ENCODE results near the gene APLF.
"Not testable (repeated sequence)": the region's sequence is repeated elsewhere in the genome, so short reads cannot be mapped to it uniquely, and the experiment has no call there.

Gene APLF

DNA sequence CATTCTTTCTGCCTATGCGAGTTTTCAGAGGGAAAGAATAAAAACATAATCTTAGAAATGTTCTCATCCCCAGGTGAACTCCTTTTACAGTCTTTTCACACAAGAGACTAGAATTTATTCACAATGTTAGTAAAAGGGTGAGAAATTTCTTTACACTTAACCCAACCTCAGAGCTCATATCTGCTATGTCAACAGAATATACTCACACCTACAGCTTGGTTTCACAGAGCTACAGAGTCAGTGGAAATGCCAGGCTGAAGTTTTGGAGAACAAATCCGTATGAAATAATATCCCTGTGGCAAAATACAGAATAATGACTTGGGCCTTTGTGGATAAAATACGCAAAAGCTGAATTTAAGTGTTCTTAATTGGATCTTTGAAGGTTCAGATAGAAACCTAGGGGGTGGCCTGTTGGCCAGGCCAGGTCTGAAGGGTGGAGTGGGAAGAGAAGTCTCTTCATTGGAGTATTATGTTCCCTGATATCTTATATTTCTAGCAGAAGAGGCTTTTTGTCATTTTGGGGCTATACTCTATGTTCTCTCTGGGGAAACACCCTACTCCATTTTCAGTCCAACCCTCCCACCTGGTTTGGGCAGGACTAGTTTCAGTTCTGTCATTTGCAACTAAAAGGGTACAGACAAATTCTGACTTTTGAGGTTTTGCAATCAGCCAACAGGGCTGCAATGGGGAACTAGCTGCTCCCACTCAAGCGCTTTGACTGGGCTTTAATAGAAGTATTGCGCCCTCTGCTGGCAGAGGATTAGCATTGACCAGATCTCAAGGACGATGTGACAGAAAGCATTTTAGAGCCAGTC is 26.0 kb upstream of the APLF start:
- peak; percentile 53 for DNase-seq

DNA sequence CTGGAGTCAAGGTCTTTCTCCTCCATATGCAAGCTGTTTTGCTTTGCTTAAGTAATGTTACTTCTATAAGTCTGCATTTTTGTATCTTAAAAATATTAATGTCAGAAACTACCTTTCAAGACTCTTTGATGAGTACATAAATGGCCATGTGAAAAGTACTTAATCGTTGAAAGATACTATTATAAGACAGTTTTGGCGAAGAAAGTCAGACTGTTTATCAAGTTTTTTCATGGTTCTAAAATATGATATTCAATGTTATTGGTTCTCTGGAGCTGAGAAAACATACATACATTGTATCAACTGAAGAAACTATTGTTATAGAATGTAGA is 25.4 kb upstream of the APLF start:
- DNase-seq: no peak

DNA sequence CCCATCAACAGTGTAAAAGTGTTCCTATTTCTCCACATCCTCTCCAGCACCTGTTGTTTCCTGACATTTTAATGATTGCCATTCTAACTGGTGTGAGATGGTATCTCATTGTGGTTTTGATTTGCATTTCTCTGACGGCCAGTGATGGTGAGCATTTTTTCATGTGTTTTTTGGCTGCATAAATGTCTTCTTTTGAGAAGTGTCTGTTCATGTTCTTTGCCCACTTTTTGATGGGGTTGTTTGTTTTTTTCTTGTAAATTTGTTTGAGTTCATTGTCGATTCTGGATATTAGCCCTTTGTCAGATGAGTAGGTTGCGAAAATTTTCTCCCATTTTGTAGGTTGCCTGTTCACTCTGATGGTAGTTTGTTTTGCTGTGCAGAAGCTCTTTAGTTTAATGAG is 21.0 kb upstream of the APLF start:
- DNase-seq: not testable (repeated sequence)

DNA sequence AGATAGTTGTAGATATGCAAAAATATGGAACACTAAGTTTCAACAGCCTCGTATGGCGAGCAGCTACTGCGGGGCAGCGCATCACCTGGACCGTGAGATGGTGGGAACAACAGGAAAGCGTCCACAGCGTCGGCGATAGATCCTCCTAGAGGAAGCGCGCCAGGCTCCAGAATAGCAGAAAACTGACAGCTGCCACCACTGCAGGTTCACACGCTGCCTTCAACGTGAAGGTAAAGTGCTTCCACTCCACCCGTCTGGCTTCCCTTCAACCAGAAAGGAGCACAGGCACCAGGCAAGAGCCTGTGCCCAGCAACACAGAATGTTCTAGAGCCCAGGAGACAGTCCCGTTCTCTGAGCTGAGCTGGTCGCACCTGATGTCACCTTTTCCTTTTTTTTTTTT is 20.3 kb upstream of the APLF start:
- DNase-seq: no peak

DNA sequence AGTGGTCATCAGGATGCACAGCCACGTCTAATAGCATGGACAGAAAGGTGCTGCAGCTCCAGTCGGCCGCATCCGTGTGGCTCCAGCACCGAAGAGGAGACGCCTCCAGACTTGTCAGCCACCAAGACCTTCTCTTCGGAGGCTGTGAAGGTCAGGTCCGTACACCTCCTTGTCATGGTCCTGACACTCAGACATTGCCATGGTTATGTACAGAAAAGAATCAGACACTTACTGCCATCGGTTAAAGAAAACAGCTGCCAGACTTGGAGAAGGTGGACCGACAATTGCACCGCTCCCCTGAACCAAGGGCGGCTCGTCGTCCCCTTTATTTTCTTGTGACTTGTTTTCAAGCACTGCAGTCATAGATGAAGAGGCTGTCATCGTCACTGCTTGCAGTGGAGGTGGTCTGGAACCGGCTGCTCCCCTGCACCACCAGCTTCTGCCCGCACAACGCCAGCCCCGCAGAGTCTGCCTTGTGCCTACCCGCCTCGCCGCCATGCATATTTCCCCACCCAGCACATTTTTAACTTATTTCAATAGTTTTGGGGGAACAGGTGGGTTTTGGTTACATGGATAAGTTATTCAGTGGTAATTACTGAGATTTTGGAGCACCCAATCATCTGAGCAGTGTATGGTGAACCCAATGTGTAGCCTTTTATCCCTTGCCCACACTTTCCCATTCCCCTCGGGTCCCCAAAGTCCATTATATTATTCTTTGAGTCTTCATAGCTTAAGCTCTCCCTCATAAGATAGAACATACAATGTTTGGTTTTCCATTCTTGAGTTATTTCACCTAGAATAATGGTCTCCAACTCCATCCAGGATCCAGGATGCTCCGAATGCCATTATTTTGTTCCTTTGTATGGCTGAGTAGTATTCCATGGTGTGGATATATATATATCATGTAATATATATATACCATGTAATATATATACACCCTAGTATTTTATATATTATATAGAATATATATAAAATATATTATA is 18.4 kb upstream of the APLF start:
- no peak for DNase-seq

DNA sequence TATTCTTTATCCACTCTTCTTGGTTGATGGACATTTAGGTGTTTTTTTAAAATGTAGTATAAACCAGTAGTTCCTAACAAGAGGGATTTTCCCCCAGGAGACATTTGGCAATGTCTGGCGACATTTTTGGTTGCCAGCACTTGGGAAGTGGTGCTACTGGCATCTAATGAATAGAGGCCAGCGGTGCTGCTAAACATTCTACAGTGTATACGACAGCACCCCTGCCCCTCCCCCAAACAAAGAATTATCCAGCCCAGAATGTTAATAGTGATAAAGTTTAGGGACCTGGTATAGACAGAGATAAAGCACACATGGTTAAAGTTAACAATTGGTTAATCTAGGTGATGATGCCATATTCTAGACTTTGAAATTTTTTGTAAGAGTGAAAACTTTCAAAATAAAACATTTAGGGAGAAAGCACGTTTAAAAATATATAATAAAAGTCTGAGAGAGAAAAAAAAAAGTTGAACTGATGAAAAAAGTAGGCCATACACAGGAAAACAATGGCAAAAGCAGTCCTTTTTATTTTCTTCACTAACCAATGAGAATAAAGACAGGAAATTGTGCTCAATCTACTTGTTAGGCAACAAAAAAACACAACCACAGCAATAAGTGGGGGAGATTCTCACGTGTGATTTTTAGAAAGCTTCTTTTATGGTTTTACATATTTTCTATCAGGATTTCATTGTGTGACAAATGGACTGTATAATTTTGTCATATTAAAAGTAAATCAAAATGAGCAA is 15.1 kb upstream of the APLF start:
- DNase-seq: no peak

DNA sequence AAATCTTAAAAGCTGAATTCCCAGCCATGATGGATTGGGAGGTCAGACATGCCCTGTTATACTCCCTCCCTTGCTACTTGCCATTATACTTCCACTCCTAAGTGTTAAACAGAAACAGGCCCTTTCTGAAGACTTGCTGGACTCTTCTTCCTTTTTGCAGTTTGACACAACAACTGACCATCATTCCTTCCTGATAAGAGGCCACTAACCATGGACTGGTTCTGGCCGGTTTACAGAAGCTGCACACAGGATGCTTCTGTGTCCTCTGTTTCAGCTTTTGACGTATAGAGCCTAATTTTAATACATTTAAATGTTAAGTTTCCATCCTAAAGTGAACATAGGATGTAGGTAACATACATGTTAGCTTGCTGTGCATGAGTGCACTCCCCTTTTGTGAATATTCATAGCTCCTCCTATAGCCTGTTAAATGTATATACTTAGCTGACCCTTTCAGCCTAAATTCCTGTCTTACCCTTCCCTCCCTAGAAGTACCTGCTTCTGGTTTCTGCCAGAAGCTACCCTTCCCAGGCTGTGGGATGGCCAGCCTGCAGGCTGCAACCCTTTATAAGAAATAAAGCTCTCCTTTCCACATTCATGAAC is 13.5 kb upstream of the APLF start:
- DNase-seq: no peak

DNA sequence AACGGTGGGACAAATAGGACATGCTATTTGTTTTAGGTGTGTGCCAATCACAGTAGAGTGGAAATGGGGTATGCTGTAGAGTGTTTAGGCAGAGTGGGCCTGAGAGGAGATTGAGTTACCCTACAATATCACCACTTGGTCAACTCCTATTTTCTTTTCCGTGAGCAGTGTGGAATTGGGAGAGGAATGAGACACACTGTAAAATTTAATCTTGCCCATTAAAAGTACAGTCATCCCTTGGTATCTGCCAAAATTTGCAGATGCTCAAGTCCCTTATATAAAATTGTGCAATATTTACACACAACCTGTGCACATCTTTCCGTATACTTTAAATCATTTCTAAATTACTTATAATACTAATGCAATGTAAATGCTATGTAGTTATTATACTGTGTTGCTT is 12.7 kb upstream of the APLF start:
- no peak for DNase-seq

DNA sequence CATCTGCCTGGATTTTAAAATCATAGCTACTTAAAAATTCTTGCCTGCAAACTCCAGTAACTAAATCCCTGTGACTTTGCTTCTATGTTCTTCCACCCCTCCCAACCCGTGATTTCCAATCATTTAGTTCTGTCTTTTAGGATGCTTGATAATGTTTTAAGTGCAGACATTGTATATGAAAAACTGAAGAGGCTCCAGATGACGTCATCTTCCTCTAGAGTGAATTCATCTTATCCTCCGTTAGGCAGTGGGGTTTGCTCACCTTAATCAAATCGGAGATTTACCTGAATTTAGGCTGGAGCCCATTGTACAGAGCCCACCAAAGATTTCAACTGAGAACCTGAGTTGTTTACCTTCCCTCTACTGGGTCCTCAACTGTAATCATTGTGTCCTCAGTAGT is 11.2 kb upstream of the APLF start:
- no peak for DNase-seq

DNA sequence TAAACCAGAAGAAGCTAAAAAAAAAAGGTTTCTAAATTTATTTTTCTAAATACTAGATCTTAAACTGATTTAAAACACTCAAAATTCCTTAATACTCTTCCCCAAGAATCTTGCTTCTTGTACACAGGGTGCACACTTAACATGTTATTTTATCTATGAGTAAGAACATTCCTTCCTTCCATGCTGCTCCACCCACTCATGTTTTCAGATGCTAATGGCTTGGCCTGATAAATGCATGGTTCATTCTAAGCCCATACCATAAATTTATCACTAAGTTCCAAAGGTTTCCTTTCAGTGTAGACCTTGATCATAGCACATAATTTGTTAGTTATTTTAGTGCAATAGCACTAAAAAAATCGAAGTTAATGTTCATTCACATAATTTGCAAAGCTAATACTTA is 8.4 kb upstream of the APLF start:
- DNase-seq: no peak

DNA sequence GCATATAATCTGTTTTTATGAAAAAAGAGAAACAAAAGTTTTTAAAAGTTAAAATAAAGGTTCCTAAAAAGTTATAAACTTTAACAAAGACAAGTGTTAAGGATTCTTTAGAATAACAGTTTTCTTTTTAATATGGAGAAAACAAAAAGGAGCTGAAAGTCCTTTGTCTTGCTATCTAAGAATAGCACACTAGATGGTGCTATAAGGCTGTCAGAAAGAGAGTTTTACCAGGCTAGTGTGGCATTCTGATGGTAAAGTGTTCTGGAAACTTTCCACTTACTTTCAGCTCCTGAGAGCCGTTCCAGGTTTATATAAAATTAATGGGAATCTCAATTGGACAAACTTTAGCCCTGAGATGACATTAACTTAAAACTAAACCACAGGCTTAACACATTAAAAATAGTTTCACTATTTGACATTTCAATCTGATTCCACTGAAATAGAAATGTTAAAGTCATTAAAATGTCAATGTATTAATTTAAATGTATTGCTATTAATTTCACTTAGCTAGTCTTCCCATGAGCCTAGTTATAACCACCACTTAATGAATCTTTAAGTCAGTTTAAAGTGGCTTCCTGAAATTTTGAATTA is 4.0 kb upstream of the APLF start:
- DNase-seq: no peak

DNA sequence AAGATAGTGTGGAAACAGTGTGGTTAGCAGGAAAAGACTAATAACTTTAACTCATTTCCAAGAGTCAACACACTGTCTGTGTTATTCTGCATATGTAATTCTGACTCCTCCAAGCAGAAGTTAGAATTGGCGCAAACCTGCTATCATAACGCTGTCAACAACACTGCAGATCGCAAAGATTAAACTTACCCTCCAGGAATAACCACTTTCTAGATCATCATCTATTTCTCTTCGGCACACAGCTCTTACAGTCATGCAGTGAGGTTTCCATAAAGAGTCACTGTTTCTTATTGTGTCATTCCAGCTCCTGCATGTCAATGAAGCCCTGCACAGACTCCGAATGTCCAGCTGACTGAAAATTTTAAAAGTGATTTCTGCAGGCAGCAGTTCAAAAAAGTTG is 2.7 kb upstream of the APLF start:
- no peak for DNase-seq

DNA sequence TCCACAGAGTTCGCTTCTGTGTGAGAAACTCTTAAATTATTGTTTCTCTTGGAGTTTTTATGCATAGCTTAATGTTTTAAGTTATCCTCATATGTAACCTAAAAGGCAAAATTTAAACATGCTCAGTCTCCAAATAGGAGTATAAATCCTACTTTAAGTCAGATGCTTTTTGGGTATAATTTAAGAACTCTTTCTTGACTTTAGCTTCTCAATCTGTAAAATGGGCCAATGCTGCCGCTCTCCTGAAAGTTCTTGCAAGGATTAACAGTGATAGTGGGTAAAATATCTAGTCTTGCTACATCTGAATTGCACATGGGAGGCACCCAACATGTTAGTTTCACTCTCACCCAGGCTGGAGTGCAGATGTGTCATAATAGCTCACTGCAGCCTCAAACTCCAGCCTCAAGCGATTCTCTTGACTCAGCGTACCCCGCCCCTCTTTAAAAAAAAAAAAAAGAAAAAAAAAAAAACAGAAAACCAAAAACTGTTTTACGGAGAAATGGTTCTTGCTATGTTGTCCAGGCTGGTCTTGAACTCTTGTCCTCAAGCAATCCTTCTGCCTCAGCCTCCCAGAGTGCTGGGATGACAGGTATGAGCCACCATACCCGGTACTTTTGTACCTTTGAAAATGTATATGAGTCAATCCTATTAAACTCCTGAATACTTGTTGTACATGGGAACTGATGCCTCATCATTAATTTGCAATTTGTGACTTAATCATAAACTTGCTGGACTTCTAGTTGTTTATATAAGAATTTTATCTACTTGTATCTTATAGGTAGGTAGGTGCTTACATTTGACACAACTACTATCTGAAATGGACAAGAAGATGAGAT is 2.1 kb upstream of the APLF start:
- DNase-seq: no peak

DNA sequence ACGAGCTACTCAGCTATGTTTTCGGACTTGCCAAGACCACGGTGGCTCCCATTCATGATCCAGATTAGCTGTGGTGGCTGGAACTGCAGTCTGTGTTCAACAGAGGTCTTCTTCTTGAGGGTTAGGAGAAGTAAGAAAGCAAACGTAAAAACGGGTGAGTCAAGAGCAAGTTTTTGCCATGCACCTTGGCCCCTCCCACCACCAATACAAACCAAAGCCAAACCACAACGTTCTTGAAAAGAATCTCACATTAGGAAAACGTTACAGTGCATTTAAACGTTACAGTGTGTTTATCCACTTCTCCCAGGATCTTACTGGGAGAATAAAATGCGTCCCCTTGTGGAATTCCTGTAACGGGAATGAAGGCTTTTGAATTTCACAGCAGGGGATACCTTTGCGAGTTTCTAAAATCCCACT is 1.0 kb upstream of the APLF start:
- DNase-seq: no peak

DNA sequence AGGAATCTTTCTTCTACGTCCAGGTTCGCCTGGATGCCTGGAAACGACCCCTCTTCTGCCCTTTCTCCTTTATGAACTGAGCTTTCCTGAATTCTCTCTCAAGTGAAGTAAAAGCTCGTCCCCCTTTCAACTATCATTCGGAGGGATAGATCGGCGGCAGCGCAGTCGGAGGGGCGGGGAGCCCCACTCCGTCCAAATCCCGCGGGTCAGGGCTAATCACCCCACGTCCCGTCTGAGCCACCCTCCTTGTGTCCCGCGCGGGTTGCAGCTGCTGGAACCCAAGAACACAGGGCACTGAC is 658 bp upstream of the APLF start:
- DNase-seq: no peak

DNA sequence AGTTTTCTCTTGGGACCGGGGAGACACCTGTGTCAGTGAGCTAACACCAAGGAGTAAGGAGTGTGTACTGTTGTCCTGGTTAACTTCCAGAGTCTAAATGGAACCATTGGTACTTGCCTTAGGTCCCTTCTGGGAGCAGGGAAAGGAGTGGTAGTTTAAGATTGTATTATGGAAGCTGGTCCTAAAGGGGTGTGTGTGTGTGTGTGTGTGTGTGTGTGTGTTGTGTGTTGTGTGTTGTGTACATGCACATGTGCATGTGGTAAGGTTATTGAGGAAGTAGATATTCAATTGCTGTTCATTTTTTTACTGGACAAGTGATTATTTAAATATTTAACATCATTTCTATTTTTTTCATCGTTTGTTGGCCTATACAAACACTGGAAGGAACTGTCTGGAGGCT is 1.4 kb downstream of the APLF start:
- no peak for DNase-seq

DNA sequence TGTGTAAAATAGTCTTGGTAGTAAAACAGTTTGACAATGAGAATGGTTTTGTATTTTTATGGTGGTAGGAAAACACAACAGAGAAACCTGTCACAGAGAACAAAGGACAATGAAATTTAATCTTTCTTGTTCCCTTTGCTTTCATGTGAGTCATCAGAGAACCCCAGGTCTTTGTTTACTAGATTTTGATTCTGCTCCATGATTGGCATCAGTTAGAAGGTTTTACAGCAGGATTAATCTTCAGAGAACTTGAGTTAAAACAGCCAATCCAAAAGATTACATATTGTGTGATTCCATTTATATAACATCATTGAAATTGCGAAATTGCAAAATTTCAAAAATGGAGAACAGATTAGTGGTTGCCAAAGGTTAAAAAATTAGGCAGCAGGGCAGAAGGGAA is 2.5 kb downstream of the APLF start:
- no peak for DNase-seq

DNA sequence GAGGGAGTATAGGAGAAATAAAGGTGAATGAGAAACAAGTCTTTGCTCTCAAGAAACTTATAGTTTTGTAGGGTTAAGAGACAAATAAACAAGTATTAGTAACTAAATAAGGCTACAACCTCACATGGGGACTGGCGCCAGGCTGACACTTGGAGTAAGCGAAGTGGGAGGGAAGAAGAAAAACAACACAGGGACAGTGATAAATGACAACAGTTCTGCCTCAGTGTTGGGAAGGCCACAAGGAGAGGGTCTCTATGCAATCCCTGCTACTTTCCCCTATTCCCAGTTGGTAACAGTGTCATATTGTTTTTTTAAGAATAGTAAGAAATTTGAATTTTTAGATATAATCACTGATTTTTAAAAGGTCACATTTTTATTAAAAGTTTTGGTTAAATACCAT is 4.0 kb downstream of the APLF start:
- DNase-seq: no peak

DNA sequence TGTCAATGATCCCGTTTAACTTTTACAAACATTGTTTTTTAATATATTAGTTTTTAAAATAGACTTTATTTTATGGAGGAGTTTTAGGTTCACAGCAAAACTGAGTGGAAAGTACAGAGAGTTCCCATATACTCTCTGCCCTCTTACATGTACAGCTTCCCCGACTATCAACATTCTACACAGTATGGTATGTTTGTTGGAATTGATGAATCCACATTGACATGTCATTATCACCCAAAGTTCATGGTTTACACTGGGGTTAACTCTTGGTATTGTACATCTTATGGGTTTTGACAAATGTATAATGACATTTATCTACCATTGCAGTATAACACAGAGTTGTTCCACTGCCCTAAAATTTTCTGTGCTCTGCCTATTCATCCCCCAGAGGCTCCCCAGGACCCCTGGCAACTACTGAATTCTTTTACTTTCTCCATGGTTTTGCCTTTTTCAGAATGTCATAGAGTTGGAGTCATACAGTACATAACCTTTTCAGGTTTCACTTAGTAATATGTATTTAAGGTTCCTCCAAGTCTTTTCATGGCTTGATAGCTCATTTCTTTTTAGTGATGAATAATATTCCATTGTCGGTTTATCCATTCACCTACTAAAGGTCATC is 5.5 kb downstream of the APLF start:
- no peak for DNase-seq

DNA sequence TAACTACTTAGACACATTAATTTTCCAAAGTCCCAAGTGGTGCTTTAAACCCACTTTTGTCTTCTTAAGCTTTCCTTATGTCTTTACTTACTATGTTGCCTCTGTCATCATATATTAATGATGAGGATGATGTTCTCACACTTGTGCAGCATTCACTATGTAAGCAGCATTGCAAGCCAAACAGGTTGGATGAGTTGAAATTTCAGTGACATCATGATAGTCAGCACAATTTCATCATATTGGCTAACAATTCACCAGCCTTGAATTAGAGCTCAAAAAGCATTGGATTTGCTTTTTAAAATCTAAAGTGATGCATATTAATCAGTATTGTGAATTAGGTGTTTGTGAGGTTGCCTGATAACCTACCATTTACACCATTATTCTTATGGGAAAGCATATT is 7.7 kb downstream of the APLF start:
- no peak for DNase-seq

DNA sequence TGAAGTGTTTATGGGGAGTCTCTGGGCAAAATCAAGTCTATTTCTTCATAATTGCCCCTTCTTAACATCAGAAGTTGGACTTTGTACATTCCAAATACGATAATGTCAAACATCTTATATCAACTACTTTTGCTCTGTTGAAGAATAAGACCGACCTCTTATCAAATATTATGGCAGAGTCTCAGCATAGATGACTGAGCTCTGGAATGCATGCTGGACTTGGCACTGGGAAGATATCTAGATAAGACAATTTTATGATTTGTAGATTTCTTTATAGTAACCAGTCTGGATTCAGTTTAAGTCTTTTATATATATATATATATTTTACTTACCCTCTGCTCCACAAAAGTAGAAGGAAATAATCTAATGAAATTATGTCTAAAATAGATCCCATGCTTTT is 8.2 kb downstream of the APLF start:
- DNase-seq: no peak

DNA sequence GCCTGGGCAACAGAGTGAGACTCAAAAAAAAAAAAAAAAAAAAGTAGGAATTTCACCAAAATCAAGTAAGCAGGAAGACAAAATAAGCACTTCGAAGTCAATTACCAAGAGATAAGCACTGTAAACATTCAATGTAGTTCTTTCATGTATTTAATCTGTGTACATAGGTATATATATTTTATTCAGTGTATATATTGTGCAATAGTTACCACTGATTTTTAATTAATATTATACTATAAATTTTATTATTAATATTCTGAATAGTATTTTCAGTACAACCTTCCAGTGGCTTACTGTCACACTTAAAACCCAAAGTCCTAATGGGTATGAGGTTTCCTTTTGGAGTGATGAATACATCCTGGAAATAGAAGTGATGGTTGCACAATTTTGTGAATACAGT is 9.1 kb downstream of the APLF start:
- no peak for DNase-seq

Measured in T1000 (cell line).